IMR-90 (cell line): ENCODE measurements around the gene RLIM. TPM values are rescaled to one million over a fixed set of nuclear protein-coding genes. Genes with fewer than 3 reads are reported as not detected.

Source experiments
- ATAC-seq: fragments of 200-7000 bp; cut with Tn5 transposase; 2 replicates; pipeline ENCODE4 v1.9.1; 2020; ENCODE audit warnings: low read depth, mild to moderate bottlenecking, moderate library complexity
- BruUV-seq: library from RNA; stranded (reverse); fragments of 400-500 nt; replicated peaks from 2 replicates; lab custom pipeline; 2021; lab: Mats Ljungman, UMichigan
- CTCF ChIA-PET: fragments of 300-600 bp; formaldehyde crosslinking; extraction: SDS; loops from one replicate; lab custom pipeline; 2021; ENCODE audit warnings: antibody characterized with exemption; lab: Yijun Ruan, JAX
- POLR2A ChIA-PET: fragments of 300-600 bp; sonication (Branson Sonifier 250); formaldehyde crosslinking; loops from one replicate; lab custom pipeline; 2022; ENCODE audit warnings: antibody characterized with exemption; ENCODE audit not compliant: unreplicated experiment; lab: Charles Lee
- DNase-seq: peaks from one replicate; pipeline ENCODE4 v3.0.0; 2013
- H2AFZ ChIP-seq: replicated peaks from 2 replicates; pipeline ENCODE3; 2013; ENCODE audit warnings: low read length, mild to moderate bottlenecking; ENCODE audit not compliant: poor library complexity
- H2AK5ac ChIP-seq: 2 replicates; pipeline ENCODE4 v1.6.1; 2013; ENCODE audit warnings: low read depth, low read length, inconsistent platforms
- H2AK9ac ChIP-seq: replicated peaks from 2 replicates; pipeline ENCODE3; 2013; ENCODE audit warnings: mild to moderate bottlenecking, low read depth, low read length, moderate library complexity; ENCODE audit not compliant: poor library complexity
- H2BK120ac ChIP-seq: 2 replicates; pipeline ENCODE4 v1.6.1; 2013; ENCODE audit warnings: low read depth, low read length, inconsistent platforms
- H2BK15ac ChIP-seq: 3 replicates; pipeline ENCODE4 v1.6.1; 2013; ENCODE audit warnings: low read depth, low read length, inconsistent platforms
- H2BK20ac ChIP-seq: 2 replicates; pipeline ENCODE4 v1.6.1; 2013; ENCODE audit warnings: low read depth, mild to moderate bottlenecking, inconsistent platforms, low read length, moderate library complexity
- H2BK5ac ChIP-seq: 2 replicates; pipeline ENCODE4 v1.6.1; 2013; ENCODE audit warnings: mild to moderate bottlenecking, low read depth, low read length, inconsistent platforms; ENCODE audit not compliant: poor library complexity, severe bottlenecking
- H3K14ac ChIP-seq: replicated peaks from 2 replicates; pipeline ENCODE4 v1.6.1; 2013; ENCODE audit warnings: low read depth, low read length, inconsistent platforms
- H3K18ac ChIP-seq: 2 replicates; pipeline ENCODE4 v1.6.1; 2013; ENCODE audit warnings: low read depth, low read length, control low read depth
- H3K23ac ChIP-seq: 2 replicates; pipeline ENCODE4 v1.6.1; 2013; ENCODE audit warnings: low read depth, low read length, inconsistent platforms
- H3K27ac ChIP-seq: 2 replicates; pipeline ENCODE4 v1.5.1; 2013; ENCODE audit warnings: mild to moderate bottlenecking, control low read depth, low read length; ENCODE audit not compliant: insufficient read depth
- H3K27me3 ChIP-seq: 2 replicates; pipeline ENCODE4 v1.6.1; 2013; ENCODE audit warnings: low read length; ENCODE audit not compliant: control insufficient read depth, insufficient read depth
- H3K36me3 ChIP-seq: 2 replicates; pipeline ENCODE4 v1.6.1; 2013; ENCODE audit warnings: low read length, mixed read lengths; ENCODE audit not compliant: control insufficient read depth, insufficient read depth
- H3K4ac ChIP-seq: 2 replicates; pipeline ENCODE4 v1.6.1; 2013; ENCODE audit warnings: low read depth, low read length, inconsistent platforms
- H3K4me1 ChIP-seq: 2 replicates; pipeline ENCODE4 v1.6.1; 2013; ENCODE audit warnings: low read length, mixed read lengths; ENCODE audit not compliant: control insufficient read depth, insufficient read depth
- H3K4me2 ChIP-seq: 2 replicates; pipeline ENCODE4 v1.6.1; 2013; ENCODE audit warnings: low read depth, mild to moderate bottlenecking, control low read depth, low read length, moderate library complexity
- H3K4me3 ChIP-seq: 2 replicates; pipeline ENCODE4 v1.5.1; 2013; ENCODE audit warnings: low read depth, mild to moderate bottlenecking, control low read depth, low read length, moderate library complexity; ENCODE audit not compliant: insufficient read depth
- H3K56ac ChIP-seq: 2 replicates; pipeline ENCODE4 v1.6.1; 2013; ENCODE audit warnings: low read length, inconsistent platforms; ENCODE audit not compliant: insufficient read depth; ENCODE audit errors: extremely low read depth
- H3K79me1 ChIP-seq, 2 experiments: 2 replicates each; pipeline ENCODE4 v1.6.1; 2013; ENCODE audit warnings: low read length in 2 of 2, inconsistent platforms in 1 of 2, low read depth in 1 of 2
- H3K9ac ChIP-seq: 2 replicates; pipeline ENCODE4 v1.6.1; 2013; ENCODE audit warnings: low read depth, low read length, control low read depth
- H3K9me1 ChIP-seq: 2 replicates; pipeline ENCODE4 v1.6.1; 2013; ENCODE audit warnings: low read length, inconsistent platforms; ENCODE audit not compliant: insufficient read depth
- H3K9me3 ChIP-seq: 2 replicates; pipeline ENCODE4 v1.6.1; 2013; ENCODE audit warnings: low read length; ENCODE audit not compliant: control insufficient read depth, insufficient read depth
- H4K20me1 ChIP-seq: 2 replicates; pipeline ENCODE4 v1.6.1; 2013; ENCODE audit warnings: low read length, inconsistent platforms; ENCODE audit not compliant: insufficient read depth
- H4K5ac ChIP-seq: 2 replicates; pipeline ENCODE4 v1.6.1; 2013; ENCODE audit warnings: mild to moderate bottlenecking, low read depth, low read length, control low read depth
- H4K8ac ChIP-seq, 2 experiments: 2 replicates each; pipeline ENCODE4 v1.6.1; 2013; ENCODE audit warnings: low read depth in 2 of 2, low read length in 2 of 2, control low read depth in 1 of 2, inconsistent platforms in 1 of 2
- H4K91ac ChIP-seq: 2 replicates; pipeline ENCODE4 v1.6.1; 2013; ENCODE audit warnings: low read depth, low read length, inconsistent platforms; ENCODE audit not compliant: insufficient read depth
- CEBPB ChIP-seq: IDR thresholded peaks from 2 replicates; pipeline ENCODE4 v1.6.1; 2012; ENCODE audit warnings: low read depth, low read length, improper control_type of control experiment
- WGBS, 2 experiments: methylation state at CpG; one replicate each; pipeline versions ENCODE4 v1.1.5 to v1.1.7; 2013; ENCODE audit warnings: missing lambda C conversion rate in 2 of 2; ENCODE audit not compliant: insufficient read length in 1 of 2; ENCODE audit errors: extremely low coverage in 2 of 2; 5-methylcytosine and 5-hydroxymethylcytosine counted together
- dilution Hi-C: fragments of 300-500 bp; cut with HindIII; formaldehyde crosslinking; loops from one replicate; pipeline ENCODE4 v1.14.3; 2018; ENCODE audit warnings: low sequenced_read_pairs; ENCODE audit not compliant: unreplicated experiment
- in situ Hi-C: fragments of 300-500 bp; cut with MboI; formaldehyde crosslinking; loops from 3 replicates; pipeline ENCODE4 v1.14.3; 2019; ENCODE audit warnings: low sequenced_read_pairs, inconsistent platforms, mixed read lengths
- intact Hi-C: fragments of 100-400 bp; cut with micrococcal nuclease; formaldehyde crosslinking; loops from 2 replicates; pipeline ENCODE4 v1.10.0; 2022
- polyA plus RNA-seq, 3 experiments: library from polyadenylated mRNA; depleted of rRNA; stranded (reverse); fragments of >200 nt; gene quantifications; 2 replicates each; pipeline ENCODE4 v1.2.3, GENCODE V29; 2012; ENCODE audit warnings: low replicate concordance in 1 of 3
- total RNA-seq: library from RNA; depleted of rRNA; stranded (reverse); fragments of >200 nt; gene quantifications from 2 replicates; pipeline ENCODE4 v1.2.3, GENCODE V29; 2012

Gene RLIM
- total and polyA plus RNA-seq, 2 of the 4 experiments (the other 2 are of a cell fraction) = 9.4 to 77.4 TPM

DNA sequence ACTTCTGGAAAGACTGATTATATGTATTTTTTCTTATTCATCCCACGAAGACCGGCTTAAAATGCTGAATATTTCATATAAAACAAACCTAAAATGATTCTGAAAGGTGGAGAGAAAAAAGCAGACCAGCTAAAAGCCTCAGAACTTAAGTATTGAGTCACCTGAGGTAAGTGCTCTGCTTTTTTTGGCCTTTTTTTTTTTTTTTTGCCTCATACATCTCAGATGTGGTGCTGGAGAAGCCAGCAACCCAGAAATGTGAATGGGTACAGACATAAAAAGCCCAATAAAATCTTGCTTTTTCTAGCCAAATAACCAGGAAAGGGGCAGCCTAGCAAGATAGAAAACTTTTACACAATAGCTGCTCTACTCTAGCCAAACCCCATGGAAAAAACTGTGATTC, 57.0 kb downstream of the RLIM start:
- Histone ChIP-seq H3K9me1 (no peaks in the 10 kb centered on the region), H3K9ac (no peak overlapping the region), H3K9me3 (no peaks in the 10 kb centered on the region), H3K14ac (no peak overlapping the region), H3K4ac (no peak overlapping the region), H4K20me1 (no peaks in the 10 kb centered on the region), H3K4me1 (no peaks in the 10 kb centered on the region), H3K4me2 (no peak overlapping the region), H3K18ac (no peak overlapping the region), H2BK15ac (no peak overlapping the region), H4K91ac (no peak overlapping the region), H3K56ac (no peak overlapping the region), H3K27me3 (peaks cover 2% of the 10 kb centered on the region), H3K23ac (no peak overlapping the region), H3K79me1 (no peaks in the 10 kb centered on the region), H2BK20ac (no peak overlapping the region), H2AFZ (no peak overlapping the region), H3K36me3 (no peaks in the 10 kb centered on the region), H2BK5ac (no peak overlapping the region), H2AK5ac (no peak overlapping the region), H3K27ac (no peak overlapping the region), H3K4me3 (no peak overlapping the region), H4K8ac (no peak overlapping the region), H4K5ac (no peak overlapping the region), H2BK120ac (no peak overlapping the region), H2AK9ac (no peak overlapping the region)
- DNase-seq = no peak
- no peak for TF ChIP-seq CEBPB
- BruUV-seq = no TSS peak
- CTCF ChIA-PET = interaction anchor here (0.6 kb wide), 1 partner anchor 746 kb away, joined by 4 read pairs; no protein-coding TSS in a partner anchor
- in situ Hi-C loops (no loop called here), dilution Hi-C loops (no loop called here), intact Hi-C loops (loop anchor here (10.0 kb wide), 1 partner anchor 1047 kb away; no protein-coding TSS in a partner anchor)
- ATAC-seq = no peak
- WGBS, 2 experiments = no CpG with 5 or more reads among the region's 2 CpGs
- POLR2A ChIA-PET = no interaction called here
